ENCODE data around the gene LRRC4C. TPM values are rescaled to one million over a fixed set of nuclear protein-coding genes. Genes with fewer than 3 reads are reported as not detected.

LRRC4C gene
- total RNA-seq, 1 experiment from 2014 or later = not detected

DNA sequence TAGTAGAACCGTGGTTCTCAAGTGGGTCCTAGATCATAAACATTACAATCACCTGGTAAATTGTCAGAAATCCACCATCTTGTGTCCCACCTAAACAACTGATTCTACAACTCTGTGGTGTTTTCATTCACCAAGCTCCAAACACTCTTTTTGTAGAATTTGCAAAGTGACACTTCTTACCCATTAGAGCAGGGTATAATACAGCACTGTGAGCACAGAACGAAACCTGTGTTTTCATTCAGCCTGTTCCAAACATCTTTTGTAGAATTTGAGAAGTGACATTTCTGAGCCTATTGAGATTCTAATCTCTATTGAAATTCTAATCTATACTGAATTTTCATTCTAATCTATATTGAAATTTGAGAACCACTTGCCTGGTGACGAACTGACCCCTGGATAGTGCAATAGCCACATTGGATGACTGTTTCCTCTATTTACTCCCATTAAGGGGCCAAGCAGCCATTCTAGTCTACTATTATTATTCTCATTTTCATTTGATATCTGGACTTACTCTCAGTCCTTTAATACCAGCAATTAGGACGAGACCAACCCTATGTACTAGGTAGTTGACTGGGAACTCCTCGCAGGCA lies 616.6 kb downstream of the LRRC4C start:
- POLR2A ChIA-PET = no interaction called here
- intact Hi-C loops (cut with micrococcal nuclease) = no loop called here
- no TSS peak for BruUV-seq (replicated peaks)
- H3K9me3 Mint-ChIP-seq (ENCODE audit: unreplicated experiment) = no peaks in the 10 kb centered on the region
- no peak for DNase-seq (ENCODE audit: unreplicated experiment)
- CTCF ChIA-PET = interaction anchor here (1.0 kb wide), 1 partner anchor 15 kb away, joined by 3 read pairs; no protein-coding TSS in a partner anchor
- no peaks in the 10 kb centered on the region for H3K27me3 Mint-ChIP-seq (ENCODE audit: insufficient read depth, unreplicated experiment)
- H3K27ac Mint-ChIP-seq (ENCODE audit: low read depth, unreplicated experiment) = no peak overlapping the region
- TF ChIP-seq, protein P1, sequence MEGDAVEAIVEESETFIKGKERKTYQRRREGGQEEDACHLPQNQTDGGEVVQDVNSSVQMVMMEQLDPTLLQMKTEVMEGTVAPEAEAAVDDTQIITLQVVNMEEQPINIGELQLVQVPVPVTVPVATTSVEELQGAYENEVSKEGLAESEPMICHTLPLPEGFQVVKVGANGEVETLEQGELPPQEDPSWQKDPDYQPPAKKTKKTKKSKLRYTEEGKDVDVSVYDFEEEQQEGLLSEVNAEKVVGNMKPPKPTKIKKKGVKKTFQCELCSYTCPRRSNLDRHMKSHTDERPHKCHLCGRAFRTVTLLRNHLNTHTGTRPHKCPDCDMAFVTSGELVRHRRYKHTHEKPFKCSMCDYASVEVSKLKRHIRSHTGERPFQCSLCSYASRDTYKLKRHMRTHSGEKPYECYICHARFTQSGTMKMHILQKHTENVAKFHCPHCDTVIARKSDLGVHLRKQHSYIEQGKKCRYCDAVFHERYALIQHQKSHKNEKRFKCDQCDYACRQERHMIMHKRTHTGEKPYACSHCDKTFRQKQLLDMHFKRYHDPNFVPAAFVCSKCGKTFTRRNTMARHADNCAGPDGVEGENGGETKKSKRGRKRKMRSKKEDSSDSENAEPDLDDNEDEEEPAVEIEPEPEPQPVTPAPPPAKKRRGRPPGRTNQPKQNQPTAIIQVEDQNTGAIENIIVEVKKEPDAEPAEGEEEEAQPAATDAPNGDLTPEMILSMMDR (IDR thresholded peaks at IDR 0.05; ENCODE audit: unreplicated experiment) = no peak
- H3K4me1 Mint-ChIP-seq (ENCODE audit: insufficient read depth, unreplicated experiment) = no peaks in the 10 kb centered on the region
- no peak overlapping the region for H3K4me3 Mint-ChIP-seq (ENCODE audit: unreplicated experiment)
- H3K36me3 Mint-ChIP-seq (ENCODE audit: insufficient read depth, unreplicated experiment) = no peaks in the 10 kb centered on the region

DNA sequence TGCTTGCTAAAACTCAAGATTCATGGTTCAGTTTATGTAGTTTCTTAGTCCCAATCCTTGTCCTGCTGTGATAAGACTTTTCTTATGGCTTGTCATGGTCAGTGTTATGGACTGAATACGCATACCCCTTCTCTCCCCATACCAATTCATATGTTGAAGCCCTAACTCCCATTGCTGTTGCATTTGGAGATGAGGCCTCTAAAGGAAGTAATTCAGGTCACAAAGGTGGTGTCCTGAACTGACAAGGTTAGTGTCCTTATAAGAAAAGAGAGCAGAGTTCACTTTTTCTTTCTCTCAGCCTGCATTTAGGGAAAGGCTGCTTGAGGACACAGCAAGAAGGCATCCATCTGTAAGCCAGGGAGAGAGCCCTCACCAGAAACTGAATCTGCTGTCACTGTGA lies 618.2 kb downstream of the LRRC4C start:
- no peak for DNase-seq (ENCODE audit: unreplicated experiment)
- no peak overlapping the region for H3K4me3 Mint-ChIP-seq (ENCODE audit: unreplicated experiment)
- intact Hi-C loops (cut with micrococcal nuclease) = no loop called here
- POLR2A ChIA-PET = no interaction called here
- no peak overlapping the region for H3K27ac Mint-ChIP-seq (ENCODE audit: low read depth, unreplicated experiment)
- no peaks in the 10 kb centered on the region for H3K9me3 Mint-ChIP-seq (ENCODE audit: unreplicated experiment)
- TF ChIP-seq, protein P1 (IDR thresholded peaks at IDR 0.05; ENCODE audit: unreplicated experiment) = no peak
- CTCF ChIA-PET = no interaction called here
- no peaks in the 10 kb centered on the region for H3K27me3 Mint-ChIP-seq (ENCODE audit: insufficient read depth, unreplicated experiment)
- H3K4me1 Mint-ChIP-seq (ENCODE audit: insufficient read depth, unreplicated experiment) = peaks cover 5% of the 10 kb centered on the region
- no peaks in the 10 kb centered on the region for H3K36me3 Mint-ChIP-seq (ENCODE audit: insufficient read depth, unreplicated experiment)
- BruUV-seq (replicated peaks) = no TSS peak

DNA sequence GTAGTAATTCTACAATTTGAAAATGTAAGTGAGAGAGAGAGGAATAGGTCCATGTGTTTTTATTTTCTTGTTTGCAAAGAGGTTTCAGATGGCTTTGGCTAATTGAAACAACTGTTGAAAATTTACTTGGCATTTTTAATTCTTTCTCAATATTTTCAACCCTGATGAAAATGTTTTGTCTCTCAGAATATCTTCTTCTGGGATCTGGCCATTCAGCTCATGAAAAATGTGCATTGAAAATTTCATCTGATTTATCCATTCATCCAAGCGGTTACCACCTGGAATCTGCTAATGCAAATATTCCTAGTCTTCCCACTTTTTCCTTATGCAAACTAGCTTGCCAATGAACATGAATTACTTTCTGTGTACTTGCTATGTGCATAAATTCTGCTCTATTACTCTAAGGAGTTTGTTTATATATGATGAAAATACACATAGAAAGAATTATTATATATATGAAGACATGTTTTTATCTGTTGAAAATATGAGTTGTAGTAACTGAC lies 621.2 kb downstream of the LRRC4C start:
- no peaks in the 10 kb centered on the region for H3K9me3 Mint-ChIP-seq (ENCODE audit: unreplicated experiment)
- no peak for DNase-seq (ENCODE audit: unreplicated experiment)
- H3K27ac Mint-ChIP-seq (ENCODE audit: low read depth, unreplicated experiment) = no peak overlapping the region
- TF ChIP-seq, protein P1 (IDR thresholded peaks at IDR 0.05; ENCODE audit: unreplicated experiment) = no peak
- no peak overlapping the region for H3K4me3 Mint-ChIP-seq (ENCODE audit: unreplicated experiment)
- CTCF ChIA-PET = no interaction called here
- H3K27me3 Mint-ChIP-seq (ENCODE audit: insufficient read depth, unreplicated experiment) = no peaks in the 10 kb centered on the region
- no TSS peak for BruUV-seq (replicated peaks)
- H3K4me1 Mint-ChIP-seq (ENCODE audit: insufficient read depth, unreplicated experiment) = peaks cover 5% of the 10 kb centered on the region
- no peaks in the 10 kb centered on the region for H3K36me3 Mint-ChIP-seq (ENCODE audit: insufficient read depth, unreplicated experiment)
- intact Hi-C loops (cut with micrococcal nuclease) = no loop called here
- POLR2A ChIA-PET = no interaction called here

DNA sequence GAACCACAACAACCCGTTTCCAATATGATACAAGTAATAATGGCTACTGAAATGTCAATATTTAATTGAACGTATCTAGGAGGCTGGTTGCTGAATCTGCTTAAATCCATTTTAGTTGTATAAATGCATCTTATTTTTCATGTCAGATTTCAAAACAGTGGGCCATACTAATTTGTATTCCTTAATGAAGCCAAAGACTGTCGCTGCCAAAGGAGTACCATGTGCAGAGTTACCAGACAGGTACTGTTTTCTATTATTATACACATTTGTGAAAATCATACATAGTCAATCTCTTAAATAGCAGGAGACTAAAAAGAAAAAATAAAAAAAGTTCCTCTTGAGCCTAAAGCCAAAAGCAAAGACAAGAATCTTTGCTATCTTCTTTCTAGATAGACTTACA lies 632.3 kb downstream of the LRRC4C start:
- CTCF ChIA-PET = interaction anchor here (1.0 kb wide), 1 partner anchor 16 kb away, joined by 3 read pairs; no protein-coding TSS in a partner anchor
- Mint-ChIP-seq H3K9me3 (ENCODE audit: unreplicated experiment) (no peaks in the 10 kb centered on the region), H3K27ac (ENCODE audit: low read depth, unreplicated experiment) (no peak overlapping the region), H3K4me3 (ENCODE audit: unreplicated experiment) (no peak overlapping the region), H3K4me1 (ENCODE audit: insufficient read depth, unreplicated experiment) (no peaks in the 10 kb centered on the region), H3K27me3 (ENCODE audit: insufficient read depth, unreplicated experiment) (no peaks in the 10 kb centered on the region), H3K36me3 (ENCODE audit: insufficient read depth, unreplicated experiment) (no peaks in the 10 kb centered on the region)
- no TSS peak for BruUV-seq (replicated peaks)
- POLR2A ChIA-PET = no interaction called here
- TF ChIP-seq, protein P1 (IDR thresholded peaks at IDR 0.05; ENCODE audit: unreplicated experiment) = no peak
- no peak for DNase-seq (ENCODE audit: unreplicated experiment)
- intact Hi-C loops (cut with micrococcal nuclease) = no loop called here

All from MCF 10A (cell line).